ENCODE data around the gene ULK2.

Gene ULK2

GRCh38 chr17:19867329-19868078, at the start of gene ULK2:
Gene ULK2 (minus strand): TSS chr17:19867936. CDS start chr17:19867417, 519 bp downstream.
- H2AFZ ChIP-seq (ENCODE audit: low read depth, low read length) = no peak within 1 kb of the TSS
- H3K4me1 ChIP-seq (ENCODE audit: low read length) = no peaks in the 10 kb centered on the region
- H3K27me3 ChIP-seq (ENCODE audit: low read depth, low read length) = no peaks in the 10 kb centered on the region
- no peak within 1 kb of the TSS for H3K4me2 ChIP-seq (ENCODE audit: low read length)
- H3K36me3 ChIP-seq (replicated peaks; ENCODE audit: low read depth, low read length) = no peaks in the 10 kb centered on the region
- H3K9me3 ChIP-seq (ENCODE audit: insufficient read depth, low read length) = no peaks in the 10 kb centered on the region
- H3K9ac ChIP-seq (ENCODE audit: low read length) = no peak within 1 kb of the TSS
- H3K27ac ChIP-seq (ENCODE audit: low read length) = no peak within 1 kb of the TSS
- no peaks in the 10 kb centered on the region for H3K79me2 ChIP-seq (ENCODE audit: low read length)
- TF ChIP-seq EZH2phosphoT487 (IDR thresholded peaks at IDR 0.05; ENCODE audit: low read depth) = no peak
- TF ChIP-seq, protein P1, sequence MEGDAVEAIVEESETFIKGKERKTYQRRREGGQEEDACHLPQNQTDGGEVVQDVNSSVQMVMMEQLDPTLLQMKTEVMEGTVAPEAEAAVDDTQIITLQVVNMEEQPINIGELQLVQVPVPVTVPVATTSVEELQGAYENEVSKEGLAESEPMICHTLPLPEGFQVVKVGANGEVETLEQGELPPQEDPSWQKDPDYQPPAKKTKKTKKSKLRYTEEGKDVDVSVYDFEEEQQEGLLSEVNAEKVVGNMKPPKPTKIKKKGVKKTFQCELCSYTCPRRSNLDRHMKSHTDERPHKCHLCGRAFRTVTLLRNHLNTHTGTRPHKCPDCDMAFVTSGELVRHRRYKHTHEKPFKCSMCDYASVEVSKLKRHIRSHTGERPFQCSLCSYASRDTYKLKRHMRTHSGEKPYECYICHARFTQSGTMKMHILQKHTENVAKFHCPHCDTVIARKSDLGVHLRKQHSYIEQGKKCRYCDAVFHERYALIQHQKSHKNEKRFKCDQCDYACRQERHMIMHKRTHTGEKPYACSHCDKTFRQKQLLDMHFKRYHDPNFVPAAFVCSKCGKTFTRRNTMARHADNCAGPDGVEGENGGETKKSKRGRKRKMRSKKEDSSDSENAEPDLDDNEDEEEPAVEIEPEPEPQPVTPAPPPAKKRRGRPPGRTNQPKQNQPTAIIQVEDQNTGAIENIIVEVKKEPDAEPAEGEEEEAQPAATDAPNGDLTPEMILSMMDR (IDR thresholded peaks at IDR 0.05; ENCODE audit: low read depth, low read length) = no peak
- H3K4me3 ChIP-seq (ENCODE audit: low read length) = no peak within 1 kb of the TSS
- H4K20me1 ChIP-seq (ENCODE audit: insufficient read depth, low read length) = no peaks in the 10 kb centered on the region

GRCh38 chr17:19915245-19915978, 47.7 kb upstream of the ULK2 start:
- Histone ChIP-seq H3K9ac (ENCODE audit: low read length) (no peak overlapping the region), H3K27ac (ENCODE audit: low read length) (no peak overlapping the region), H3K4me1 (ENCODE audit: low read length) (no peaks in the 10 kb centered on the region), H2AFZ (ENCODE audit: low read depth, low read length) (no peak overlapping the region), H3K9me3 (ENCODE audit: insufficient read depth, low read length) (no peaks in the 10 kb centered on the region), H3K4me3 (ENCODE audit: low read length) (no peak overlapping the region), H3K79me2 (ENCODE audit: low read length) (no peaks in the 10 kb centered on the region), H3K4me2 (ENCODE audit: low read length) (no peak overlapping the region), H3K36me3 (replicated peaks; ENCODE audit: low read depth, low read length) (no peaks in the 10 kb centered on the region), H3K27me3 (ENCODE audit: low read depth, low read length) (no peaks in the 10 kb centered on the region), H4K20me1 (ENCODE audit: insufficient read depth, low read length) (no peaks in the 10 kb centered on the region)
- TF ChIP-seq, protein P1 (IDR thresholded peaks at IDR 0.05; ENCODE audit: low read depth, low read length) = no peak
- no peak for TF ChIP-seq EZH2phosphoT487 (IDR thresholded peaks at IDR 0.05; ENCODE audit: low read depth)

GRCh38 chr17:19911033-19911432, 43.3 kb upstream of the ULK2 start:
- Histone ChIP-seq H3K9me3 (ENCODE audit: insufficient read depth, low read length) (no peaks in the 10 kb centered on the region), H2AFZ (ENCODE audit: low read depth, low read length) (no peak overlapping the region), H3K4me2 (ENCODE audit: low read length) (no peak overlapping the region), H3K79me2 (ENCODE audit: low read length) (no peaks in the 10 kb centered on the region), H3K27me3 (ENCODE audit: low read depth, low read length) (no peaks in the 10 kb centered on the region), H4K20me1 (ENCODE audit: insufficient read depth, low read length) (no peaks in the 10 kb centered on the region), H3K4me1 (ENCODE audit: low read length) (no peaks in the 10 kb centered on the region), H3K36me3 (replicated peaks; ENCODE audit: low read depth, low read length) (peaks cover 5% of the 10 kb centered on the region), H3K27ac (ENCODE audit: low read length) (no peak overlapping the region), H3K9ac (ENCODE audit: low read length) (no peak overlapping the region), H3K4me3 (ENCODE audit: low read length) (no peak overlapping the region)
- TF ChIP-seq, protein P1 (IDR thresholded peaks at IDR 0.05; ENCODE audit: low read depth, low read length) = no peak
- TF ChIP-seq EZH2phosphoT487 (IDR thresholded peaks at IDR 0.05; ENCODE audit: low read depth) = no peak

DNA sequence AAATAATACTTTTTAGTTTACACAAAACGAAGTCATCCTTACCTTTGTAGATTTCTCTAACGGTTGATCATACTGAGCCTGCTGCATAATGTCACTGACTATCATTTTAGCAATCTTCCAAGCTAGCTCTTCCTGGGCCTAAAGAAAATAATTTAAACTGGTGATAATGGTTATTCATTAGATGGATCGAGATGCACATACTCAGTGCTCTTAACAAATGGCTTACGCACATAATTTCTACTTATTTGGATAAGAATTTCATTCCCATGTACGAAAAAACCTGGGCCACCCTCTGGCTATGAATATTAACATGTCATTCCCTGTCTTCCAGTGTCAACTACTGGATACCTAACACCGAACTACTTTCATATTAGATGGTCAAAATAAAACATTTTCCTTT, 41.4 kb upstream of the ULK2 start:
- H3K27me3 ChIP-seq (ENCODE audit: low read depth, low read length) = no peaks in the 10 kb centered on the region
- H3K4me3 ChIP-seq (ENCODE audit: low read length) = no peak overlapping the region
- H3K4me1 ChIP-seq (ENCODE audit: low read length) = no peaks in the 10 kb centered on the region
- H3K9ac ChIP-seq (ENCODE audit: low read length) = no peak overlapping the region
- H3K79me2 ChIP-seq (ENCODE audit: low read length) = no peaks in the 10 kb centered on the region
- H3K27ac ChIP-seq (ENCODE audit: low read length) = no peak overlapping the region
- no peaks in the 10 kb centered on the region for H4K20me1 ChIP-seq (ENCODE audit: insufficient read depth, low read length)
- TF ChIP-seq, protein P1 (IDR thresholded peaks at IDR 0.05; ENCODE audit: low read depth, low read length) = no peak
- TF ChIP-seq EZH2phosphoT487 (IDR thresholded peaks at IDR 0.05; ENCODE audit: low read depth) = no peak
- peaks cover 5% of the 10 kb centered on the region for H3K36me3 ChIP-seq (replicated peaks; ENCODE audit: low read depth, low read length)
- H3K4me2 ChIP-seq (ENCODE audit: low read length) = no peak overlapping the region
- no peak overlapping the region for H2AFZ ChIP-seq (ENCODE audit: low read depth, low read length)
- H3K9me3 ChIP-seq (ENCODE audit: insufficient read depth, low read length) = no peaks in the 10 kb centered on the region

Measured in OCI-LY3 (cell line).